Trophoblast cell (in vitro differentiated cells and primary cell): Measurements from ENCODE around the gene MGAT4D.

Experiments
- DNase-seq, 2 donors: peaks; one replicate each; pipeline ENCODE4 v3.0.0-alpha.2; 2016
- H2AFZ ChIP-seq: 2 replicates; pipeline ENCODE4 v1.6.1; 2013; ENCODE audit warnings: low read length, moderate library complexity, mild to moderate bottlenecking; ENCODE audit not compliant: insufficient read depth, poor library complexity
- H2AK5ac ChIP-seq: 2 replicates; pipeline ENCODE4 v1.6.1; 2013; ENCODE audit warnings: mild to moderate bottlenecking, low read length
- H2BK120ac ChIP-seq: 2 replicates; pipeline ENCODE4 v1.6.1; 2013; ENCODE audit warnings: low read length, mild to moderate bottlenecking, moderate library complexity; ENCODE audit not compliant: insufficient read depth, poor library complexity
- H2BK12ac ChIP-seq: 2 replicates; pipeline ENCODE4 v1.6.1; 2013; ENCODE audit warnings: mild to moderate bottlenecking, low read length, moderate library complexity
- H2BK5ac ChIP-seq: 2 replicates; pipeline ENCODE4 v1.6.1; 2013; ENCODE audit warnings: low read length, low read depth, moderate library complexity, mild to moderate bottlenecking; ENCODE audit not compliant: poor library complexity
- H3K14ac ChIP-seq: 2 replicates; pipeline ENCODE4 v1.6.1; 2013; ENCODE audit warnings: mild to moderate bottlenecking, low read length
- H3K18ac ChIP-seq: 2 replicates; pipeline ENCODE4 v1.6.1; 2013; ENCODE audit warnings: mild to moderate bottlenecking, low read length
- H3K23ac ChIP-seq: 2 replicates; pipeline ENCODE4 v1.6.1; 2013; ENCODE audit warnings: low read length
- H3K27ac ChIP-seq: 2 replicates; pipeline ENCODE4 v1.5.1; 2013; ENCODE audit warnings: low read depth, mild to moderate bottlenecking, inconsistent platforms, low read length, moderate library complexity
- H3K27me3 ChIP-seq: 2 replicates; pipeline ENCODE4 v1.6.1; 2013; ENCODE audit warnings: inconsistent platforms, mild to moderate bottlenecking, low read length, moderate library complexity; ENCODE audit not compliant: insufficient read depth
- H3K36me3 ChIP-seq, 2 experiments: 1 replicate in 1 of 2; 2 replicates in 1 of 2; pipeline ENCODE4 v1.6.1; 2013; ENCODE audit warnings: low read length in 2 of 2, mild to moderate bottlenecking in 2 of 2, moderate library complexity in 1 of 2; ENCODE audit not compliant: insufficient read depth in 2 of 2, control insufficient read depth in 1 of 2
- H3K4ac ChIP-seq: 2 replicates; pipeline ENCODE4 v1.6.1; 2013; ENCODE audit warnings: low read depth, mild to moderate bottlenecking, low read length, moderate library complexity
- H3K4me1 ChIP-seq, 2 experiments: 1 replicate in 1 of 2; 2 replicates in 1 of 2; pipeline ENCODE4 v1.6.1; 2013; ENCODE audit warnings: low read length in 2 of 2, mild to moderate bottlenecking in 2 of 2, moderate library complexity in 1 of 2; ENCODE audit not compliant: insufficient read depth in 2 of 2, control insufficient read depth in 1 of 2
- H3K4me2 ChIP-seq: 2 replicates; pipeline ENCODE4 v1.6.1; 2013; ENCODE audit warnings: inconsistent platforms, mild to moderate bottlenecking, low read length, moderate library complexity
- H3K4me3 ChIP-seq: 2 replicates; pipeline ENCODE4 v1.5.1; 2013; ENCODE audit warnings: mild to moderate bottlenecking, low read depth, low read length, inconsistent platforms
- H3K79me1 ChIP-seq: one replicate; pipeline ENCODE4 v1.6.1; 2013; ENCODE audit warnings: low read length
- H3K79me2 ChIP-seq: 2 replicates; pipeline ENCODE4 v1.6.1; 2013; ENCODE audit warnings: low read length, mild to moderate bottlenecking; ENCODE audit not compliant: control insufficient read depth, insufficient read depth, poor library complexity
- H3K9ac ChIP-seq: 2 replicates; pipeline ENCODE4 v1.6.1; 2013; ENCODE audit warnings: mild to moderate bottlenecking, low read length
- H3K9me3 ChIP-seq: 2 replicates; pipeline ENCODE4 v1.6.1; 2013; ENCODE audit warnings: low read depth, mild to moderate bottlenecking, control low read depth, inconsistent platforms, low read length; ENCODE audit not compliant: insufficient read depth
- H4K12ac ChIP-seq: 2 replicates; pipeline ENCODE4 v1.6.1; 2013; ENCODE audit warnings: low read depth, mild to moderate bottlenecking, low read length, moderate library complexity
- H4K8ac ChIP-seq: 2 replicates; pipeline ENCODE4 v1.6.1; 2013; ENCODE audit warnings: low read depth, mild to moderate bottlenecking, low read length, moderate library complexity
- H4K91ac ChIP-seq: one replicate; pipeline ENCODE4 v1.6.1; 2013; ENCODE audit warnings: low read depth, mild to moderate bottlenecking, low read length, moderate library complexity
- WGBS: extraction: QIAGEN DNeasy Blood & Tissue Kit; methylation state at CpG from one replicate; pipeline ENCODE4 v1.1.7; 2013; ENCODE audit warnings: missing lambda C conversion rate; ENCODE audit not compliant: insufficient read length, insufficient coverage; ENCODE audit errors: extremely low coverage; 5-methylcytosine and 5-hydroxymethylcytosine counted together

The MGAT4D gene

DNA sequence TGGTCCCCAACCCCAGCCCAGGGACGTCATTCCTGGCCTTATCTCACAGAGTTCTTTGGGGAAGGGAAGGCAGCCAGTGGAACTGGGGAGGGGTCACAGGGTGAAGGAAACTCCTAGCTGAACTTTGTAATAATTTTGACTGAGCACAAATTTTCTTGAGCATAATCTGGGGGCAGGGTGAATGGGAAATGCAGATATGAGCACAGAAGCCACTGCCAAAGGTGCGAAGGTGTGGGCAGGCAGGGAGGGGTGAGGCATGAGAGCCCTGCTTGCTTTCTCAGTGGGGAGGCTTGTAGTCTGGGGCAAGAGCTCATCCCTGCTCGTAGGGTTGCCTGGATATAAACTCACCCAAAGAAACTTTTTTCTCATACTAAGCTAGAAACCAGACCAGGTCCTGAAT is 34.9 kb downstream of the MGAT4D start:
- H3K27ac ChIP-seq = no peak overlapping the region
- no peak overlapping the region for H2BK5ac ChIP-seq

DNA sequence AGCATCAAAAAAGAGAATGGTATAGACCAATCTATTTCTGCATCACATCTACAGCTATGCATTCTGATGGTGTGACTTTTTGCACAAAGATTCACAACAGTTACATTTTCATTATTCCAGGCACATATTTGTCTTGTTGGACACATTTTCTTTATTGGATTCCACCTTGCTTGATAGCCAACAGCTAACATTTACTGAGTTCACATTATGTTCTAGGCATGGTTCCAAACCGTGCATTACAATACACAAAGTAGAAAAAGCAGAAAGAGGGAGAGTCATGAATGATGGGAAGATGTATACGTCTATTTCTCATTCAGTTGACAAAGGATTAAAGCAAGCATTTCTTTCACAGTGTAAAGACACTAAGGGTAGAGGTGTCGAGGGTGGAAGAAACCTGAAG is 47.7 kb downstream of the MGAT4D start:
- Histone ChIP-seq H3K36me3 (no peaks in the 10 kb centered on the region), H3K4me2 (no peak overlapping the region), H3K27ac (no peak overlapping the region), H3K79me1 (no peaks in the 10 kb centered on the region), H4K91ac (no peak overlapping the region), H3K9me3 (no peaks in the 10 kb centered on the region), H2AFZ (no peak overlapping the region), H2AK5ac (no peak overlapping the region), H2BK12ac (no peak overlapping the region), H3K79me2 (no peaks in the 10 kb centered on the region), H2BK120ac (no peak overlapping the region), H3K23ac (no peak overlapping the region), H4K12ac (no peak overlapping the region), H3K27me3 (no peaks in the 10 kb centered on the region), H3K4ac (no peak overlapping the region), H3K14ac (no peak overlapping the region), H3K4me1 (no peaks in the 10 kb centered on the region), H2BK5ac (no peak overlapping the region), H4K8ac (no peak overlapping the region), H3K9ac (no peak overlapping the region), H3K4me3 (no peak overlapping the region), H3K18ac (no peak overlapping the region)
- no peak for DNase-seq
- WGBS = no CpG with 5 or more reads among the region's 3 CpGs

More for the DNA sequence above, 34.9 kb downstream of the MGAT4D start:
- H3K23ac ChIP-seq = no peak overlapping the region
- no peak overlapping the region for H2BK120ac ChIP-seq
- H2AK5ac ChIP-seq = no peak overlapping the region
- H4K91ac ChIP-seq = no peak overlapping the region
- no peak overlapping the region for H4K8ac ChIP-seq
- H3K18ac ChIP-seq = no peak overlapping the region
- no peak overlapping the region for H3K14ac ChIP-seq
- H3K79me2 ChIP-seq = no peaks in the 10 kb centered on the region
- no peaks in the 10 kb centered on the region for H3K9me3 ChIP-seq
- no peaks in the 10 kb centered on the region for H3K4me1 ChIP-seq
- H3K4ac ChIP-seq = no peak overlapping the region
- no peak overlapping the region for H2AFZ ChIP-seq
- no peak for DNase-seq
- no peaks in the 10 kb centered on the region for H3K27me3 ChIP-seq
- no peaks in the 10 kb centered on the region for H3K36me3 ChIP-seq
- no peak overlapping the region for H3K4me2 ChIP-seq
- H3K79me1 ChIP-seq = no peaks in the 10 kb centered on the region
- no peak overlapping the region for H4K12ac ChIP-seq
- no CpG with 5 or more reads among the region's 3 CpGs for WGBS
- H2BK12ac ChIP-seq = no peak overlapping the region
- H3K4me3 ChIP-seq = no peak overlapping the region
- H3K9ac ChIP-seq = no peak overlapping the region

GRCh38 chr4:140448830-140449229 is 49.3 kb downstream of the MGAT4D start:
- Histone ChIP-seq H3K79me1 (no peaks in the 10 kb centered on the region), H3K14ac (no peak overlapping the region), H3K9ac (no peak overlapping the region), H2AK5ac (no peak overlapping the region), H4K12ac (no peak overlapping the region), H4K8ac (no peak overlapping the region), H3K4me3 (no peak overlapping the region), H3K4me2 (no peak overlapping the region), H3K23ac (no peak overlapping the region), H4K91ac (no peak overlapping the region), H3K4me1 (no peaks in the 10 kb centered on the region), H2BK12ac (no peak overlapping the region), H3K36me3 (no peaks in the 10 kb centered on the region), H3K79me2 (no peaks in the 10 kb centered on the region), H2BK120ac (no peak overlapping the region), H3K9me3 (no peaks in the 10 kb centered on the region), H3K18ac (no peak overlapping the region), H2BK5ac (no peak overlapping the region), H3K27me3 (no peaks in the 10 kb centered on the region), H3K4ac (no peak overlapping the region), H2AFZ (no peak overlapping the region), H3K27ac (no peak overlapping the region)
- no CpG with 5 or more reads among the region's 2 CpGs for WGBS
- DNase-seq = no peak

DNA sequence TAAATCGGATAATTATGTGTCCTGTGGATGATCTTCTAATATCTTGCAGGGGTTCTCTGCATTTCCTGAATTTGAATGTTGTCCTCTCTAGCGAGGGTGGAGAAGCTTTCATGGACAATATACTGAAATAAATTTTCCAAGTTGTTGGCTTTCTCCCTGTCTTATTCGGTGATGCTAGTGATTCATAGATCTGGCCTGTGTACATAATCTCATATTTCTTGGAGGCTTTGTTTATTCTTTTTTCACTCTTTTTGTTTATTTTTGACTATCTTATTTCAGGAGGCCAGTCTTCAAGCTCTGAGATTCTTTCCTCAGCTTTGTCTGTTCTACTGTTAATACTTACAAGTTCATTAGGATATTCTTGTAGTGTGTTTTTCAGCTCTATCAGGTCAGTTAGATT is 49.9 kb downstream of the MGAT4D start:
- no peak overlapping the region for H3K14ac ChIP-seq
- no peaks in the 10 kb centered on the region for H3K79me2 ChIP-seq
- H3K9ac ChIP-seq = no peak overlapping the region
- H3K23ac ChIP-seq = no peak overlapping the region
- no CpG with 5 or more reads among the region's 3 CpGs for WGBS
- H2BK5ac ChIP-seq = no peak overlapping the region
- no peak overlapping the region for H2BK12ac ChIP-seq
- no peak overlapping the region for H3K27ac ChIP-seq
- no peaks in the 10 kb centered on the region for H3K79me1 ChIP-seq
- no peaks in the 10 kb centered on the region for H3K4me1 ChIP-seq
- H3K4ac ChIP-seq = no peak overlapping the region
- no peak for DNase-seq
- no peaks in the 10 kb centered on the region for H3K9me3 ChIP-seq
- no peak overlapping the region for H2AK5ac ChIP-seq
- H2BK120ac ChIP-seq = no peak overlapping the region
- H4K8ac ChIP-seq = no peak overlapping the region
- no peak overlapping the region for H3K4me3 ChIP-seq
- no peak overlapping the region for H3K4me2 ChIP-seq
- H3K18ac ChIP-seq = no peak overlapping the region
- H3K36me3 ChIP-seq = no peaks in the 10 kb centered on the region
- no peaks in the 10 kb centered on the region for H3K27me3 ChIP-seq
- no peak overlapping the region for H2AFZ ChIP-seq
- H4K12ac ChIP-seq = no peak overlapping the region
- no peak overlapping the region for H4K91ac ChIP-seq
